GM06990 (cell line): ENCODE results near the gene NYNRIN.

Experiments
- DNase-seq: peaks from one replicate; pipeline ENCODE4 v3.0.0-alpha.2; 2011; ENCODE audit not compliant: insufficient read length; ENCODE audit errors: extremely low read depth
- H3K27me3 ChIP-seq: replicated peaks from 2 replicates; pipeline ENCODE4 v1.6.0; 2011; ENCODE audit warnings: low read length; ENCODE audit not compliant: control insufficient read depth, insufficient read depth
- H3K36me3 ChIP-seq: 2 replicates; pipeline ENCODE4 v1.5.1; 2011; ENCODE audit warnings: low read length; ENCODE audit not compliant: control insufficient read depth, insufficient read depth
- H3K4me3 ChIP-seq: replicated peaks from 2 replicates; pipeline ENCODE4 v1.5.1; 2011; ENCODE audit warnings: low read depth, mild to moderate bottlenecking, control low read depth, low read length
- TF ChIP-seq, protein P1 (sequence below): IDR thresholded peaks from 2 replicates; pipeline ENCODE4 v1.5.1; 2011; ENCODE audit warnings: low read length, control low read depth, mild to moderate bottlenecking, inconsistent platforms; ENCODE audit not compliant: insufficient read depth, poor library complexity, severe bottlenecking

The NYNRIN gene

GRCh38 chr14:24372701-24373416 lies 25.9 kb upstream of the NYNRIN start:
- no peaks in the 10 kb centered on the region for H3K36me3 ChIP-seq
- H3K27me3 ChIP-seq = no peaks in the 10 kb centered on the region; the same call in none of the 2 replicates
- no peak for DNase-seq
- no peak overlapping the region for H3K4me3 ChIP-seq
- TF ChIP-seq, protein P1, sequence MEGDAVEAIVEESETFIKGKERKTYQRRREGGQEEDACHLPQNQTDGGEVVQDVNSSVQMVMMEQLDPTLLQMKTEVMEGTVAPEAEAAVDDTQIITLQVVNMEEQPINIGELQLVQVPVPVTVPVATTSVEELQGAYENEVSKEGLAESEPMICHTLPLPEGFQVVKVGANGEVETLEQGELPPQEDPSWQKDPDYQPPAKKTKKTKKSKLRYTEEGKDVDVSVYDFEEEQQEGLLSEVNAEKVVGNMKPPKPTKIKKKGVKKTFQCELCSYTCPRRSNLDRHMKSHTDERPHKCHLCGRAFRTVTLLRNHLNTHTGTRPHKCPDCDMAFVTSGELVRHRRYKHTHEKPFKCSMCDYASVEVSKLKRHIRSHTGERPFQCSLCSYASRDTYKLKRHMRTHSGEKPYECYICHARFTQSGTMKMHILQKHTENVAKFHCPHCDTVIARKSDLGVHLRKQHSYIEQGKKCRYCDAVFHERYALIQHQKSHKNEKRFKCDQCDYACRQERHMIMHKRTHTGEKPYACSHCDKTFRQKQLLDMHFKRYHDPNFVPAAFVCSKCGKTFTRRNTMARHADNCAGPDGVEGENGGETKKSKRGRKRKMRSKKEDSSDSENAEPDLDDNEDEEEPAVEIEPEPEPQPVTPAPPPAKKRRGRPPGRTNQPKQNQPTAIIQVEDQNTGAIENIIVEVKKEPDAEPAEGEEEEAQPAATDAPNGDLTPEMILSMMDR = no peak

GRCh38 chr14:24376448-24377070 lies 22.2 kb upstream of the NYNRIN start:
- Histone ChIP-seq H3K4me3 (no peak overlapping the region), H3K36me3 (no peaks in the 10 kb centered on the region), H3K27me3 (no peaks in the 10 kb centered on the region)
- DNase-seq = no peak
- TF ChIP-seq, protein P1 = no peak

GRCh38 chr14:24377126-24377525 lies 21.7 kb upstream of the NYNRIN start:
- Histone ChIP-seq H3K27me3 (no peaks in the 10 kb centered on the region), H3K4me3 (no peak overlapping the region), H3K36me3 (no peaks in the 10 kb centered on the region)
- DNase-seq = no peak
- TF ChIP-seq, protein P1 = no peak

GRCh38 chr14:24377657-24378056 lies 21.1 kb upstream of the NYNRIN start:
- no peaks in the 10 kb centered on the region for H3K36me3 ChIP-seq
- DNase-seq = no peak

GRCh38 chr14:24378327-24378726 lies 20.5 kb upstream of the NYNRIN start:
- Histone ChIP-seq H3K36me3 (no peaks in the 10 kb centered on the region), H3K27me3 (no peaks in the 10 kb centered on the region), H3K4me3 (no peak overlapping the region)
- TF ChIP-seq, protein P1 = no peak
- DNase-seq = no peak

More at GRCh38 chr14:24377657-24378056, 21.1 kb upstream of the NYNRIN start:
- H3K4me3 ChIP-seq = no peak overlapping the region
- H3K27me3 ChIP-seq = no peaks in the 10 kb centered on the region
- TF ChIP-seq, protein P1 = no peak
